HCT116 (cell line): Measurements from ENCODE around the gene USP53. TPM values are rescaled to one million over a fixed set of nuclear protein-coding genes. Genes with fewer than 3 reads are reported as not detected.

Source experiments
- ATAC-seq: fragments of 200-7000 bp; cut with Tn5 transposase; 2 replicates; pipeline ENCODE4 v1.9.1; 2020; ENCODE audit warnings: mild to moderate bottlenecking, moderate library complexity
- BruUV-seq: library from RNA; stranded (reverse); fragments of 400-500 nt; replicated peaks from 2 replicates; lab custom pipeline; 2021; lab: Mats Ljungman, UMichigan
- CTCF ChIA-PET: fragments of 300-600 bp; sonication (Branson Sonifier 250); formaldehyde crosslinking; loops from one replicate; lab custom pipeline; 2021; ENCODE audit warnings: antibody characterized with exemption; lab: Charles Lee
- POLR2A ChIA-PET: fragments of 300-600, 350-600 bp; sonication (Branson Sonifier 250); formaldehyde crosslinking; loops from one replicate; lab custom pipeline; 2021; ENCODE audit warnings: antibody characterized with exemption; lab: Charles Lee
- RAD21 ChIA-PET, 2 experiments: fragments of 300-600 bp; sonication (Branson Sonifier 250); formaldehyde crosslinking; loops; one replicate each; lab custom pipeline; 2023; ENCODE audit warnings: low total read pairs in 2 of 2; ENCODE audit not compliant: uncharacterized antibody in 2 of 2, unreplicated experiment in 2 of 2, low non-redundant PET in 1 of 2; lab: Charles Lee
- DNase-seq: peaks from one replicate; pipeline ENCODE4 v3.0.0-alpha.2; 2010; ENCODE audit warnings: low read depth, low spot score
- H2AFZ ChIP-seq: fragments of 200-600 bp; shearing (Covaris generic), sonication (generic); 2 replicates; pipeline ENCODE4 v1.6.1; 2017; ENCODE audit warnings: low read depth, mixed run types, mixed read lengths, antibody characterized with exemption, low read length; ENCODE audit not compliant: poor library complexity, severe bottlenecking
- H3K27ac ChIP-seq: 2 replicates; pipeline ENCODE4 v1.5.1; 2012; ENCODE audit warnings: low read depth, low read length
- H3K27me3 ChIP-seq: fragments of 200-600 bp; sonication (generic); 2 replicates; pipeline ENCODE4 v1.6.1; 2016; ENCODE audit warnings: mixed run types, low read length, mixed read lengths; ENCODE audit not compliant: insufficient read depth
- H3K36me3 ChIP-seq, 2 experiments: fragments of 200-500 bp in 1 of 2; fragments of 200-600 bp in 1 of 2; sonication (Bioruptor generic) in 1 of 2; sonication (generic) in 1 of 2; 2 replicates each; pipeline versions ENCODE4 v1.5.1 to v1.6.1; 2014 to 2016; ENCODE audit warnings: low read length in 2 of 2, inconsistent platforms in 1 of 2, mixed read lengths in 1 of 2, mixed run types in 1 of 2; ENCODE audit not compliant: insufficient read depth in 2 of 2, control insufficient read depth in 1 of 2
- H3K4me1 ChIP-seq, 2 experiments: fragments of 200-600 bp in 1 of 2; sonication (generic) in 1 of 2; 2 replicates each; pipeline versions ENCODE4 v1.5.1 to v1.6.1; 2012 to 2017; ENCODE audit warnings: low read length in 2 of 2, inconsistent platforms in 1 of 2, mild to moderate bottlenecking in 1 of 2, mixed read lengths in 1 of 2, mixed run types in 1 of 2, moderate library complexity in 1 of 2; ENCODE audit not compliant: insufficient read depth in 2 of 2, control insufficient read depth in 1 of 2
- H3K4me2 ChIP-seq: fragments of 200-600 bp; sonication (generic); 2 replicates; pipeline ENCODE4 v1.6.1; 2017; ENCODE audit warnings: mixed run types, low read length, mixed read lengths
- H3K4me3 ChIP-seq, 2 experiments: fragments of 200-600 bp in 1 of 2; sonication (generic) in 1 of 2; replicated peaks in 1 of 2; 2 replicates each; pipeline ENCODE4 v1.5.1; 2011 to 2016; ENCODE audit warnings: low read length in 2 of 2, control low read depth in 1 of 2, low read depth in 1 of 2, mild to moderate bottlenecking in 1 of 2, mixed read lengths in 1 of 2, mixed run types in 1 of 2
- H3K79me2 ChIP-seq: fragments of 200-600 bp; sonication (generic); 2 replicates; pipeline ENCODE4 v1.6.1; 2017; ENCODE audit warnings: mild to moderate bottlenecking, mixed run types, low read length, moderate library complexity, mixed read lengths; ENCODE audit not compliant: insufficient read depth
- H3K9ac ChIP-seq: fragments of 200-600 bp; sonication (generic); 2 replicates; pipeline ENCODE4 v1.6.1; 2016; ENCODE audit warnings: low read length, mixed read lengths
- H3K9me2 ChIP-seq: fragments of 200-600 bp; sonication (generic), shearing (Covaris generic); 2 replicates; pipeline ENCODE4 v1.6.1; 2017; ENCODE audit warnings: mixed run types, mild to moderate bottlenecking, moderate library complexity; ENCODE audit not compliant: insufficient read depth
- H3K9me3 ChIP-seq, 2 experiments: fragments of 200-500 bp in 1 of 2; fragments of 200-600 bp in 1 of 2; sonication (Bioruptor generic) in 1 of 2; sonication (generic) in 1 of 2; 2 replicates each; pipeline ENCODE4 v1.6.1; 2014 to 2017; ENCODE audit warnings: low read length in 2 of 2, mixed read lengths in 2 of 2, inconsistent platforms in 1 of 2, low read depth in 1 of 2, mild to moderate bottlenecking in 1 of 2, mixed run types in 1 of 2, moderate library complexity in 1 of 2; ENCODE audit not compliant: control insufficient read depth in 1 of 2, insufficient read depth in 1 of 2
- H4K20me1 ChIP-seq: fragments of 200-600 bp; sonication (generic), shearing (Covaris generic); 2 replicates; pipeline ENCODE4 v1.6.1; 2017; ENCODE audit warnings: mixed run types, mild to moderate bottlenecking, moderate library complexity; ENCODE audit not compliant: insufficient read depth
- CEBPB ChIP-seq: IDR thresholded peaks from 2 replicates; pipeline ENCODE4 v1.6.1; 2012; ENCODE audit warnings: low read depth
- CTCF ChIP-seq, 3 experiments: fragments of 200-600 bp in 1 of 3; sonication (generic) in 1 of 3; IDR thresholded peaks in 2 of 3; conservative IDR thresholded peaks in 1 of 3; 2 replicates each; pipeline ENCODE4 v1.5.1; 2012 to 2017; ENCODE audit warnings: low read depth in 2 of 3, low read length in 2 of 3, antibody characterized with exemption in 1 of 3, borderline replicate concordance in 1 of 3, control low read depth in 1 of 3, mild to moderate bottlenecking in 1 of 3, mixed read lengths in 1 of 3, mixed run types in 1 of 3, moderate library complexity in 1 of 3; ENCODE audit not compliant: insufficient read depth in 1 of 3
- EGR1 ChIP-seq: IDR thresholded peaks from 2 replicates; pipeline ENCODE4 v1.6.1; 2012; ENCODE audit warnings: low read depth
- FOSL1 ChIP-seq: IDR thresholded peaks from 2 replicates; pipeline ENCODE4 v1.6.1; 2012; ENCODE audit warnings: low read depth
- JUND ChIP-seq: IDR thresholded peaks from 2 replicates; pipeline ENCODE4 v1.6.1; 2012
- POLR2A ChIP-seq: IDR thresholded peaks from 2 replicates; pipeline ENCODE4 v1.7.0; 2011; ENCODE audit warnings: borderline replicate concordance; ENCODE audit not compliant: insufficient read depth, insufficient read length; ENCODE audit errors: extremely low read depth
- SIN3A ChIP-seq: IDR thresholded peaks from 2 replicates; pipeline ENCODE4 v1.6.1; 2012; ENCODE audit warnings: low read depth
- SP1 ChIP-seq: IDR thresholded peaks from 2 replicates; pipeline ENCODE4 v1.6.1; 2012; ENCODE audit warnings: low read depth
- SRF ChIP-seq: IDR thresholded peaks from 2 replicates; pipeline ENCODE4 v1.6.1; 2012; ENCODE audit warnings: low read depth
- TCF7L2 ChIP-seq: IDR thresholded peaks from 2 replicates; pipeline ENCODE4 v1.7.0; 2011; ENCODE audit warnings: borderline replicate concordance, inconsistent platforms; ENCODE audit not compliant: insufficient read depth, insufficient read length; ENCODE audit errors: extremely low read depth
- ZFX ChIP-seq: fragments of 450-650 bp; IDR thresholded peaks from 2 replicates; pipeline ENCODE4 v1.6.1; 2017
- ZNF274 ChIP-seq: fragments of 200-500 bp; sonication (Bioruptor generic); IDR thresholded peaks from 2 replicates; pipeline ENCODE4 v1.6.1; 2014; ENCODE audit warnings: mild to moderate bottlenecking, low read depth, low read length, inconsistent platforms
- intact Hi-C: fragments of 100-400 bp; cut with micrococcal nuclease; formaldehyde crosslinking; loops from 2 replicates; pipeline ENCODE4 v1.10.0; 2022
- total RNA-seq: library from RNA; stranded (reverse); gene quantifications from one replicate; pipeline ENCODE4 v1.2.1, GENCODE V29; 2021; ENCODE audit not compliant: unreplicated experiment
- TF ChIP-seq, protein P1 (sequence below): IDR thresholded peaks from 2 replicates; pipeline ENCODE4 v1.6.1; 2012; ENCODE audit warnings: low read depth
- TF ChIP-seq, protein P2 (sequence below): IDR thresholded peaks from 2 replicates; pipeline ENCODE4 v1.6.1; 2012
- TF ChIP-seq, protein P3 (sequence below): IDR thresholded peaks from 2 replicates; pipeline ENCODE4 v1.6.1; 2012

The USP53 gene
- total RNA-seq, 1 experiment from 2014 or later: 22.0 TPM

DNA sequence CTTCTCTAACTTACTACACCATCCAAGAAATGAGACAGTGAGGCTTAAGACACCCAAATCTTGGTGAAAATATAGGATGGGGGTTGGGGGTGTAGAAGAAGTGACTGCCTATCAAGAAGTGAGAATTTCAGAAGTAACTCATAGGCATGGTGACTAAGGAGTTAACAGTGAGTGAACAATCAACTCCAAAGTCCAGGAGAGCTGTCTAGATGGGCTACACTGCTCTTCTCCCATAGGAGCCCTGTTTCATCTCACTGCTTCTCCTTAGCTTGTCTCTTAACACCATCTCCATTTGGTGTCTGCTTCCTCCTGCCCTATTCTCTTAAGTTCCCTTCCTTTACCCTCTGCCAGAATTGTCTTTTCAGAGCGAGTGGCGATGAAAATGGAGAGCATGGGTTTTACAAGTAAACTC lies 86.8 kb downstream of the USP53 start:
- Histone ChIP-seq H3K36me3 (peaks cover 8 to 11% of the 10 kb centered on the region in 2 experiments; a peak in 2 of 4 replicates), H3K4me2 (peak overlapping the region; percentile 86), H3K9me3 (no peaks in the 10 kb centered on the region), H3K4me3 (peak overlapping the region; percentile 91 to 94), H2AFZ (no peak overlapping the region), H4K20me1 (no peaks in the 10 kb centered on the region), H3K9ac (peak overlapping the region; percentile 84), H3K27ac (peak overlapping the region; percentile 73; the same call in 1 of the 2 replicates), H3K4me1 (peaks cover 3 to 20% of the 10 kb centered on the region in 2 experiments; a peak in 3 of 4 replicates), H3K27me3 (no peaks in the 10 kb centered on the region), H3K9me2 (no peaks in the 10 kb centered on the region), H3K79me2 (peaks cover 26% of the 10 kb centered on the region)
- ChIA-PET CTCF (interaction anchor here (2.0 kb wide), 1 partner anchor 194 kb away, joined by 6 read pairs; no protein-coding TSS in a partner anchor), POLR2A (interaction anchor here (1.4 kb wide), 1 partner anchor 259 kb away, joined by 3 read pairs; no protein-coding TSS in a partner anchor), RAD21 (no interaction called here)
- intact Hi-C loops: no loop called here
- TF ChIP-seq SP1: no peak
- TF ChIP-seq CEBPB: no peak
- no peak for TF ChIP-seq SRF
- TF ChIP-seq CTCF (IDR thresholded peaks at IDR 0.05 in 2 of 3, conservative IDR thresholded peaks at IDR 0.05 in 1 of 3; ENCODE audit: borderline replicate concordance in 1 of 3, insufficient read depth in 1 of 3, low read depth in 2 of 3, low read length in 2 of 3): no peak
- TF ChIP-seq TCF7L2: no peak
- TF ChIP-seq JUND: no peak
- no peak for TF ChIP-seq EGR1
- TF ChIP-seq SIN3A: no peak
- no peak for TF ChIP-seq ZNF274
- TF ChIP-seq, protein P1, sequence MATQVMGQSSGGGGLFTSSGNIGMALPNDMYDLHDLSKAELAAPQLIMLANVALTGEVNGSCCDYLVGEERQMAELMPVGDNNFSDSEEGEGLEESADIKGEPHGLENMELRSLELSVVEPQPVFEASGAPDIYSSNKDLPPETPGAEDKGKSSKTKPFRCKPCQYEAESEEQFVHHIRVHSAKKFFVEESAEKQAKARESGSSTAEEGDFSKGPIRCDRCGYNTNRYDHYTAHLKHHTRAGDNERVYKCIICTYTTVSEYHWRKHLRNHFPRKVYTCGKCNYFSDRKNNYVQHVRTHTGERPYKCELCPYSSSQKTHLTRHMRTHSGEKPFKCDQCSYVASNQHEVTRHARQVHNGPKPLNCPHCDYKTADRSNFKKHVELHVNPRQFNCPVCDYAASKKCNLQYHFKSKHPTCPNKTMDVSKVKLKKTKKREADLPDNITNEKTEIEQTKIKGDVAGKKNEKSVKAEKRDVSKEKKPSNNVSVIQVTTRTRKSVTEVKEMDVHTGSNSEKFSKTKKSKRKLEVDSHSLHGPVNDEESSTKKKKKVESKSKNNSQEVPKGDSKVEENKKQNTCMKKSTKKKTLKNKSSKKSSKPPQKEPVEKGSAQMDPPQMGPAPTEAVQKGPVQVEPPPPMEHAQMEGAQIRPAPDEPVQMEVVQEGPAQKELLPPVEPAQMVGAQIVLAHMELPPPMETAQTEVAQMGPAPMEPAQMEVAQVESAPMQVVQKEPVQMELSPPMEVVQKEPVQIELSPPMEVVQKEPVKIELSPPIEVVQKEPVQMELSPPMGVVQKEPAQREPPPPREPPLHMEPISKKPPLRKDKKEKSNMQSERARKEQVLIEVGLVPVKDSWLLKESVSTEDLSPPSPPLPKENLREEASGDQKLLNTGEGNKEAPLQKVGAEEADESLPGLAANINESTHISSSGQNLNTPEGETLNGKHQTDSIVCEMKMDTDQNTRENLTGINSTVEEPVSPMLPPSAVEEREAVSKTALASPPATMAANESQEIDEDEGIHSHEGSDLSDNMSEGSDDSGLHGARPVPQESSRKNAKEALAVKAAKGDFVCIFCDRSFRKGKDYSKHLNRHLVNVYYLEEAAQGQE: no peak
- TF ChIP-seq FOSL1: no peak
- no peak for TF ChIP-seq POLR2A
- TF ChIP-seq, protein P2, sequence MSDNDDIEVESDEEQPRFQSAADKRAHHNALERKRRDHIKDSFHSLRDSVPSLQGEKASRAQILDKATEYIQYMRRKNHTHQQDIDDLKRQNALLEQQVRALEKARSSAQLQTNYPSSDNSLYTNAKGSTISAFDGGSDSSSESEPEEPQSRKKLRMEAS: no peak
- no peak for TF ChIP-seq ZFX
- TF ChIP-seq, protein P3, sequence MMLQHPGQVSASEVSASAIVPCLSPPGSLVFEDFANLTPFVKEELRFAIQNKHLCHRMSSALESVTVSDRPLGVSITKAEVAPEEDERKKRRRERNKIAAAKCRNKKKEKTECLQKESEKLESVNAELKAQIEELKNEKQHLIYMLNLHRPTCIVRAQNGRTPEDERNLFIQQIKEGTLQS: no peak
- no TSS peak for BruUV-seq
- ATAC-seq: no peak
- DNase-seq: no peak
